GM18909 (cell line): ENCODE results near the gene EGFL6.
"Not testable (repeated sequence)": the region's sequence is repeated elsewhere in the genome, so short reads cannot be mapped to it uniquely, and the experiment has no call there.

ENCODE experiments used
- ATAC-seq: cut with Tn5 transposase; IDR thresholded peaks from one replicate; pipeline ENCODE4 v1.9.1; 2021; ENCODE audit warnings: mild to moderate bottlenecking; ENCODE audit not compliant: unreplicated experiment, poor library complexity

EGFL6 gene

GRCh38 chrX:13587786-13588477, 18.5 kb downstream of the EGFL6 start:
- ATAC-seq: no peak

GRCh38 chrX:13590207-13590606, 20.8 kb downstream of the EGFL6 start:
- no peak for ATAC-seq

- no peak for ATAC-seq
Observed at GRCh38 chrX:13590914-13591313, 21.5 kb downstream of the EGFL6 start.

GRCh38 chrX:13597874-13598273, 28.5 kb downstream of the EGFL6 start:
- no peak for ATAC-seq

GRCh38 chrX:13598877-13599276, 29.5 kb downstream of the EGFL6 start:
- ATAC-seq: no peak

GRCh38 chrX:13599491-13599890, 30.1 kb downstream of the EGFL6 start:
- ATAC-seq: no peak

GRCh38 chrX:13605611-13606010, 36.2 kb downstream of the EGFL6 start:
- no peak for ATAC-seq

- ATAC-seq: no peak
Observed at GRCh38 chrX:13607331-13607995, 38.1 kb downstream of the EGFL6 start.

- ATAC-seq: no peak
Observed at GRCh38 chrX:13607996-13608365, 38.6 kb downstream of the EGFL6 start.

- no peak for ATAC-seq
Observed at GRCh38 chrX:13614154-13614553, 44.8 kb downstream of the EGFL6 start.

- ATAC-seq: no peak
Observed at GRCh38 chrX:13620207-13620606, 50.8 kb downstream of the EGFL6 start.

GRCh38 chrX:13622401-13622964, 53.1 kb downstream of the EGFL6 start:
- no peak for ATAC-seq

GRCh38 chrX:13627306-13627705, 57.9 kb downstream of the EGFL6 start:
- ATAC-seq: no peak

- not testable (repeated sequence) for ATAC-seq
Observed at GRCh38 chrX:13637224-13637623, 67.8 kb downstream of the EGFL6 start.

GRCh38 chrX:13638021-13638420, 68.6 kb downstream of the EGFL6 start:
- no peak for ATAC-seq

GRCh38 chrX:13638826-13639225, 69.4 kb downstream of the EGFL6 start:
- ATAC-seq: no peak

GRCh38 chrX:13641684-13642083, 72.3 kb downstream of the EGFL6 start:
- ATAC-seq: not testable (repeated sequence)

GRCh38 chrX:13645464-13646153, 76.2 kb downstream of the EGFL6 start:
- ATAC-seq: no peak

- ATAC-seq: no peak
Observed at GRCh38 chrX:13646154-13646549, 76.8 kb downstream of the EGFL6 start.

GRCh38 chrX:13647709-13648212, 78.4 kb downstream of the EGFL6 start:
- no peak for ATAC-seq

GRCh38 chrX:13648336-13648735, 78.9 kb downstream of the EGFL6 start:
- not testable (repeated sequence) for ATAC-seq
